IPS DF 19.7 (cell line): Measurements from ENCODE around the gene SLC25A13.

Experiments used
- DNase-seq: peaks from one replicate; pipeline ENCODE4 v3.0.0-alpha.2; 2013; ENCODE audit warnings: low read depth, low spot score

The SLC25A13 gene

GRCh38 chr7:96322847-96323461 is 1.1 kb upstream of the SLC25A13 start:
- DNase-seq, result no peak

DNA sequence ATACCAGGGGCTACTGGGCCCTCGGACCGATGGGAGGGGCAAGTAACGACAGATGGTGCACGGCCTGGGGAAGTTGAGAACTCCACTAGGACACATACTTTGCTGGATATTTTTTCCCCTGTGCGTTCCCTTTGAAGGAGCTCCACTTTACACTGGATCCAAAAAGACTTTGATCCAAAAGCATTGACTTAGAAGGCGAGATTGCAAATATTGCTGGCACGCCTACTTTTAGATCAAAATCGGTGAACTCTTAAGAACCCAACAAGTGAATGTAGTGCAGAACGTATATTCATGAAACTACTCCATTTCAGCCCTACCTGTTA is 436 bp upstream of the SLC25A13 start:
- DNase-seq, result no peak

DNA sequence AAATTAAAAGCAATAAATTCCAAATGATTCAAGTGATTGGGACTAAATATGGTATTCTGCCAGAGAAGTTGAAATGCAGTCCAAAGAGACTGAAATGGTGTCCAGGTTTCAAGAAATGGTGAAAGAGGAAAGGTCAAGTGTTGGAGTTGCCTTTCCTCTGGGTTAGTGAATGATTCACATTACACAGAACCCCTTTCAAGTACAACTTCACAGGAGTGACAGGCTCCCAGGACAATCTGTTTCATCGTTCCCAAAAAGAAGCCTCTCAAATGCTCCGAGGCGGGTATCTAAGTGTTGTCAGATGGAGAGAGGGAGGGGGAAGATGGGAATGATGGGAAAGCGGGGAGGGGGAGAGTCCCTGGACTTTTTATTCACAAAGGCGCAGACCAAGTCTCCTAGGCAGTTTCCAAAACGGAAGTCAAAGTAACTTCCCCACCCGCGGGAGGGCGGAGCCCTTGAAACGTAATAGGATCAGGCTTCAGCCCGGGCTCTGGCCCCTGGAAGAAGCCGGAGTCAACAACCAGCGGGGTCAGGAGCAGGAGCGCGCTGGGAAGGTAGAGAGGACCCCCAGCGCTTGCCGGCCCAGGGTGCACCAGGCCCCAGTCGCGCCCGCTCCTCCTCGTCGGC is 754 bp downstream of the SLC25A13 start:
- peak; percentile 72 for DNase-seq

DNA sequence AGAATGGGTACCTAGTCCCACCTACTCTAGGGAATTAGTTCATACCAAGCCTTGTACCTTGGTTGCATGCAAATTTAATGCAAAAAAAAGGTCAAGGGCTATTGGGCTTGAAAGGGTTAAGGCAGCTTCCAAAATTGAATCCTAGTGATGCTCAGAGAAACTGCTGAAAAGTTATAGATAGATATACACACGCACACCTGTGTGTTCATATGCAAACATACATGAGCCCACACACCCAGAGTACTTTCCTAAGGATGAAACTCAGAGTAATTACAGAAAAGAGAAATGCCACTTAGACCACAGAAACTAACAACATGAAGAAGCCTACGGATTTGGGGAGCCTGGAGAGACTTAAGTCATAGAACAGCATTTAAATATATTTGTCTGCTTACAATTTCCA is 1.5 kb downstream of the SLC25A13 start:
- no peak for DNase-seq

GRCh38 chr7:96319439-96319838 is 2.5 kb downstream of the SLC25A13 start:
- DNase-seq, result no peak

- DNase-seq, result no peak
Measured at GRCh38 chr7:96316949-96317348, 4.9 kb downstream of the SLC25A13 start.

- DNase-seq, result no peak
Measured at GRCh38 chr7:96315125-96315512, 6.8 kb downstream of the SLC25A13 start.

- no peak for DNase-seq
Measured at GRCh38 chr7:96314402-96315124, 7.3 kb downstream of the SLC25A13 start.

GRCh38 chr7:96313940-96314339 is 8.0 kb downstream of the SLC25A13 start:
- DNase-seq, result no peak

- no peak for DNase-seq
Measured at GRCh38 chr7:96312502-96312901, 9.4 kb downstream of the SLC25A13 start.

GRCh38 chr7:96311967-96312366 is 9.9 kb downstream of the SLC25A13 start:
- no peak for DNase-seq

- DNase-seq, result no peak
Measured at GRCh38 chr7:96310110-96310509, 11.8 kb downstream of the SLC25A13 start.

DNA sequence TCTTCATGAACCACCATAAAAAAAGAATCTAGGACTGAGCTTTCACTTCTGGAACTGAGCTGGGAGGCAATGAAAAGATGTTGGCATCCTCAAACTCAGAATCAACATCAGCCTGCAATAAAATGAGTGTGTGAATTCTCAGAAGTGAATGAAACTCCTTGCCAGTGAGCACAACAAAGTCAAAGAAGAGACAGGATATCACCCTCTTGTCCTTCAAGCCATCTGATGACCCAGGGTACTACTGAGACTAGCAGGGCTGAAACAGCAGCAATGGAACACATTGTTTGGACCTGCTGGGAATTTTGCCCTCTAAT is 13.0 kb downstream of the SLC25A13 start:
- DNase-seq, result no peak

- no peak for DNase-seq
Measured at GRCh38 chr7:96308253-96308949, 13.5 kb downstream of the SLC25A13 start.

- DNase-seq, result no peak
Measured at GRCh38 chr7:96306385-96307125, 15.3 kb downstream of the SLC25A13 start.

- no peak for DNase-seq
Measured at GRCh38 chr7:96305915-96306314, 16.0 kb downstream of the SLC25A13 start.

- no peak for DNase-seq
Measured at GRCh38 chr7:96304573-96304972, 17.3 kb downstream of the SLC25A13 start.

DNA sequence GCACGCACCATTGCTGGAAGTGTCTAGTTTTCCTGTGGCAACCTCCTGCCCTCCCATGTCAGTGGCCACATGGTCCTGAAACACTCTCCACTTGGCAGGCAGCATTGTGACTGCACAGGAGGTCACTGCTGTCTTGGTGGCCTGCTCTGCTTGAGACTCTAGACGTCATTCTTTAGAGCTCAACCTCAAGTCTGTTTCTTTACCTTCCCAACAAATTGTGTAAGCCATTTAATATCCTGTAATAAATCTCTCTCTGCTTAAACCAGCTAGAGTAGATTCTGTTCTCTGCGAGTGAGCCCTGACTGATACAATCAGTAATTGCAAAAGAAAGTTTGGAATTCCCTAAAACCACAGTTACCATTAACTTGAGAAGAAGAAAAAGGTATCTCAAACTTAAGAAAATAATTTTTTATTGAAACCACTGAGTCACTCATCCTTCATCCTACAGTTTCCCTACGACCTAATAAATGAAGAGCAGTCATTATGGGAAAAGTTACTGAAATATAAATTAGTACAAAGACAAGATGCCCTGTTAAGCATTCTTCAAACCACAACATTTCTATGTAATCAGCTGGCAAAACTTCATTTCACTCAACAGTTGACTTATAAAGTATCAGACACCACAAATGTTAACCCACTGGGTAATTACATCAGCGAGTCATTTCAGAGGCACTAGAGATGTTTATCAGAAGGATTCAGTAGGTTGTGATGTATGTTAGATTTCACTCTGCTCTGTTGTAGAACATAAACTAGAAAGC is 18.0 kb downstream of the SLC25A13 start:
- DNase-seq, result no peak

DNA sequence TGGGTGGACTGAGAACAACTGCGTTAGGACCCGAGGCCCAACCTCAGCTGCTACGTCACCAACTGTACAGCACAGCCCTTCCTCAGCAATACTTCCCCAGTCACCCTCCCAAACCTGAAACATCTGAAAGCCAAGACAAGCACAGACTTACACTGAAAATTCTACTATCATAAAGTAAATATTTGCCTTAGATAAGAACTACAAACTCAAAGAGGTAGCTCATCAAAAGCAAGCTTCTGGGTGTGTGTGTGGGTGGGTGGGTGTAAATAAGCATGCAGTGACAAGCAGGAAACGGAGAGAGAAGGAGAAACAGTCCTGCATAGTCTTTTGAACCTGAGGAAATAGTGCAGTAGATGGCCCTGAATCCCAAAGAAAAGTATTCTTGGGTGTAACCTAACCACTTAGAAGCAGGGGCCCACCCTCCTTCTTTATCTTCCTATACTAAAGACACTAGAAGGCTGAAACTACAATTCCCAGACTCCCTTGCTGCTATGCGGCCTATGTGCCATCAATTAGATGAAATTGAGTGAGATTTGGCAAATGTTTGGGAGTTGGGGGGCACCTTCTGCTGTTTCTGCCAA is 18.7 kb downstream of the SLC25A13 start:
- no peak for DNase-seq

- no peak for DNase-seq
Measured at GRCh38 chr7:96300986-96301385, 20.9 kb downstream of the SLC25A13 start.

GRCh38 chr7:96300502-96300901 is 21.4 kb downstream of the SLC25A13 start:
- DNase-seq, result no peak
